Neutrophil (primary cell): Measurements from ENCODE around the gene CACNA2D1.

Experiments used
- H3K27ac ChIP-seq: fragments of 200-600 bp; sonication (generic); 2 replicates; pipeline ENCODE4 v1.5.1; 2016; ENCODE audit warnings: mild to moderate bottlenecking, moderate library complexity
- H3K27me3 ChIP-seq: fragments of 200-600 bp; sonication (generic); 2 replicates; pipeline ENCODE4 v1.6.0; 2016; ENCODE audit warnings: mild to moderate bottlenecking
- H3K36me3 ChIP-seq: fragments of 200-600 bp; sonication (generic); 2 replicates; pipeline ENCODE4 v1.5.1; 2017
- H3K4me1 ChIP-seq, 2 experiments: fragments of 200-600 bp in 1 of 2; sonication (generic) in 1 of 2; 1 replicate in 1 of 2; 2 replicates in 1 of 2; pipeline versions ENCODE4 v1.5.1 to v1.6.1; 2013 to 2016; ENCODE audit warnings: low read depth in 1 of 2, low read length in 1 of 2, mild to moderate bottlenecking in 1 of 2, moderate library complexity in 1 of 2; ENCODE audit not compliant: control insufficient read depth in 1 of 2, insufficient read depth in 1 of 2
- H3K4me3 ChIP-seq, 2 experiments: fragments of 200-600 bp in 1 of 2; sonication (generic) in 1 of 2; 1 replicate in 1 of 2; 2 replicates in 1 of 2; pipeline ENCODE4 v1.5.1; 2013 to 2016; ENCODE audit warnings: low read depth in 1 of 2, low read length in 1 of 2, mild to moderate bottlenecking in 1 of 2, moderate library complexity in 1 of 2
- H3K9me3 ChIP-seq: fragments of 200-600 bp; sonication (generic); 2 replicates; pipeline ENCODE4 v1.5.1; 2016
- TF ChIP-seq, protein P1 (sequence below): fragments of 200-600 bp; sonication (generic); IDR thresholded peaks from 2 replicates; pipeline ENCODE4 v1.5.1; 2016; ENCODE audit warnings: antibody characterized with exemption

Gene CACNA2D1

GRCh38 chr7:82247814-82248433 lies 195.7 kb downstream of the CACNA2D1 start:
- no peaks in the 10 kb centered on the region for H3K9me3 ChIP-seq
- no peaks in the 10 kb centered on the region for H3K36me3 ChIP-seq
- H3K4me1 ChIP-seq: no peaks in the 10 kb centered on the region
- H3K27ac ChIP-seq: no peak overlapping the region
- H3K27me3 ChIP-seq: no peaks in the 10 kb centered on the region
- TF ChIP-seq, protein P1, sequence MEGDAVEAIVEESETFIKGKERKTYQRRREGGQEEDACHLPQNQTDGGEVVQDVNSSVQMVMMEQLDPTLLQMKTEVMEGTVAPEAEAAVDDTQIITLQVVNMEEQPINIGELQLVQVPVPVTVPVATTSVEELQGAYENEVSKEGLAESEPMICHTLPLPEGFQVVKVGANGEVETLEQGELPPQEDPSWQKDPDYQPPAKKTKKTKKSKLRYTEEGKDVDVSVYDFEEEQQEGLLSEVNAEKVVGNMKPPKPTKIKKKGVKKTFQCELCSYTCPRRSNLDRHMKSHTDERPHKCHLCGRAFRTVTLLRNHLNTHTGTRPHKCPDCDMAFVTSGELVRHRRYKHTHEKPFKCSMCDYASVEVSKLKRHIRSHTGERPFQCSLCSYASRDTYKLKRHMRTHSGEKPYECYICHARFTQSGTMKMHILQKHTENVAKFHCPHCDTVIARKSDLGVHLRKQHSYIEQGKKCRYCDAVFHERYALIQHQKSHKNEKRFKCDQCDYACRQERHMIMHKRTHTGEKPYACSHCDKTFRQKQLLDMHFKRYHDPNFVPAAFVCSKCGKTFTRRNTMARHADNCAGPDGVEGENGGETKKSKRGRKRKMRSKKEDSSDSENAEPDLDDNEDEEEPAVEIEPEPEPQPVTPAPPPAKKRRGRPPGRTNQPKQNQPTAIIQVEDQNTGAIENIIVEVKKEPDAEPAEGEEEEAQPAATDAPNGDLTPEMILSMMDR: no peak
- H3K4me3 ChIP-seq: no peak overlapping the region

DNA sequence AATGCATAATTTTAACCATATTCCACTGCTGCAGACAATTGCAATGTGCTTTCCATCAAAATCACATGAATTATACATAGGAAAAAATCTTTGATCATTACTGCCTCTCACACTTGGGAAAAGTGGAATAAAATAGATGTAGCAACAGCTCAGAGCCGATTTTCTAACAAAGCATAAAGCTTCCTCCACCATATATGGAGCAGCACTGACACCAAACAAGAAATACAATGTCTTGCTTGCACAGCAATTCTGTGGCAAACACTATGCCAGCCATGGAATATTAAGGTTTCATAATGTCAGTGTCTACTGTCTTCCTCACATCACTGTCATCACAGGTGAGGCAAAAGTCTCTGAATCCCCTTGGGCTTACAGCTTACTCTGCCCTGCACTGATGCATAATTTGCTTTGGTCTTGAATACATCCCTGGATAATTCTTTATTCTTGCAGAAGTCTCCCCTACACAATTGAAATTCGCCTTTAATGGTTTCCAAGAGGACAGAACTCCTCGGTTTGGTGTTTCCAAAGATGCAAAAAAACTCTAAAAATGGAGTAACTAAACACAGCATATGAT lies 198.5 kb downstream of the CACNA2D1 start:
- H3K9me3 ChIP-seq: no peaks in the 10 kb centered on the region
- no peaks in the 10 kb centered on the region for H3K4me1 ChIP-seq
- TF ChIP-seq, protein P1: no peak
- no peaks in the 10 kb centered on the region for H3K27me3 ChIP-seq
- H3K27ac ChIP-seq: no peak overlapping the region
- H3K4me3 ChIP-seq: no peak overlapping the region
- no peaks in the 10 kb centered on the region for H3K36me3 ChIP-seq

GRCh38 chr7:82241356-82241755 lies 202.2 kb downstream of the CACNA2D1 start:
- H3K27ac ChIP-seq: no peak overlapping the region
- no peaks in the 10 kb centered on the region for H3K36me3 ChIP-seq
- no peak overlapping the region for H3K4me3 ChIP-seq
- H3K27me3 ChIP-seq: no peaks in the 10 kb centered on the region
- TF ChIP-seq, protein P1: no peak
- H3K4me1 ChIP-seq: no peaks in the 10 kb centered on the region
- H3K9me3 ChIP-seq: no peaks in the 10 kb centered on the region

GRCh38 chr7:82235713-82236112 lies 207.9 kb downstream of the CACNA2D1 start:
- Histone ChIP-seq H3K4me1 (no peaks in the 10 kb centered on the region), H3K36me3 (no peaks in the 10 kb centered on the region), H3K9me3 (no peaks in the 10 kb centered on the region), H3K27ac (no peak overlapping the region), H3K4me3 (no peak overlapping the region), H3K27me3 (no peaks in the 10 kb centered on the region)
- TF ChIP-seq, protein P1: no peak

DNA sequence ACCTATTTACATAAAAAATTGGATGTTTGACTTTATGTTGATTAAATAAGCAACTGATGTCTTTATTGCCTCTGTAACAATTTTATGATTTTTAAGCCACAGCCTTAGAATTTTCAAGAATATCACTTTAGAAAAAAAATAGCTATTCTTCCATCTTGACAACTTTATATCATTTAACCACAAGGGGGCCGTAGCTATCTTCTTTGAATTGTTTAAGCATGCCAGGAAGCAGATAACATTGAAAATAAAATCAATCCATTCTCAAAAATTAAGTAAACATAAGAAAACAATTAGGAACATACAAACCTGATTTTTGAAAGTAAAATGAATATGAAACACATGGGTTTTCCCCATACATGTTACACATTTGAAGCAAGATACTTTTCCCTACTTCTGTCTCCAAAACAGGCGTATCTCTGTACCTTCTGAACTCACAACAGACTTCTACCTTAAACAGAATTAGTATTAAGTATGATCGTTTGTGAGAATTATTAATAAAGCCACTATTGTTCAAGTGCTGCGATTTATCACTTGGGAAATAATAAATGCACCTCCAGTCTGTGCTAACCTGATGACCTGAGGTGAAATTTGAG lies 209.0 kb downstream of the CACNA2D1 start:
- Histone ChIP-seq H3K36me3 (no peaks in the 10 kb centered on the region), H3K27me3 (no peaks in the 10 kb centered on the region), H3K27ac (no peak overlapping the region), H3K9me3 (no peaks in the 10 kb centered on the region), H3K4me3 (no peak overlapping the region), H3K4me1 (no peaks in the 10 kb centered on the region)
- TF ChIP-seq, protein P1: no peak
